PFSK-1 (cell line): ENCODE measurements around the gene SLC4A1.

Source experiments
- FOXP2 ChIP-seq: optimal IDR thresholded peaks from 2 replicates; pipeline ENCODE3; 2011; ENCODE audit warnings: borderline replicate concordance, control low read depth, inconsistent platforms; ENCODE audit not compliant: insufficient read depth; ENCODE audit errors: extremely low read length, extremely low read depth
- POLR2AphosphoS5 ChIP-seq: IDR thresholded peaks from 2 replicates; pipeline ENCODE4 v1.6.1; 2012; ENCODE audit warnings: low read depth, mild to moderate bottlenecking, control low read depth, low read length, moderate library complexity
- REST ChIP-seq, 2 experiments: IDR thresholded peaks; 2 replicates each; pipeline versions ENCODE4 v1.6.1 to v1.8.0; 2011 to 2012; ENCODE audit warnings: low read depth in 2 of 2, low read length in 2 of 2, control low read depth in 1 of 2, inconsistent platforms in 1 of 2, mild to moderate bottlenecking in 1 of 2, moderate library complexity in 1 of 2; ENCODE audit not compliant: insufficient read depth in 1 of 2
- SIN3A ChIP-seq: IDR thresholded peaks from 2 replicates; pipeline ENCODE4 v1.6.1; 2012; ENCODE audit warnings: mild to moderate bottlenecking, low read length, moderate library complexity, borderline replicate concordance; ENCODE audit not compliant: insufficient read depth
- TAF1 ChIP-seq: IDR thresholded peaks from 2 replicates; pipeline ENCODE4 v1.6.1; 2012; ENCODE audit warnings: low read length, control low read depth, borderline replicate concordance; ENCODE audit not compliant: insufficient read depth

Gene SLC4A1

DNA sequence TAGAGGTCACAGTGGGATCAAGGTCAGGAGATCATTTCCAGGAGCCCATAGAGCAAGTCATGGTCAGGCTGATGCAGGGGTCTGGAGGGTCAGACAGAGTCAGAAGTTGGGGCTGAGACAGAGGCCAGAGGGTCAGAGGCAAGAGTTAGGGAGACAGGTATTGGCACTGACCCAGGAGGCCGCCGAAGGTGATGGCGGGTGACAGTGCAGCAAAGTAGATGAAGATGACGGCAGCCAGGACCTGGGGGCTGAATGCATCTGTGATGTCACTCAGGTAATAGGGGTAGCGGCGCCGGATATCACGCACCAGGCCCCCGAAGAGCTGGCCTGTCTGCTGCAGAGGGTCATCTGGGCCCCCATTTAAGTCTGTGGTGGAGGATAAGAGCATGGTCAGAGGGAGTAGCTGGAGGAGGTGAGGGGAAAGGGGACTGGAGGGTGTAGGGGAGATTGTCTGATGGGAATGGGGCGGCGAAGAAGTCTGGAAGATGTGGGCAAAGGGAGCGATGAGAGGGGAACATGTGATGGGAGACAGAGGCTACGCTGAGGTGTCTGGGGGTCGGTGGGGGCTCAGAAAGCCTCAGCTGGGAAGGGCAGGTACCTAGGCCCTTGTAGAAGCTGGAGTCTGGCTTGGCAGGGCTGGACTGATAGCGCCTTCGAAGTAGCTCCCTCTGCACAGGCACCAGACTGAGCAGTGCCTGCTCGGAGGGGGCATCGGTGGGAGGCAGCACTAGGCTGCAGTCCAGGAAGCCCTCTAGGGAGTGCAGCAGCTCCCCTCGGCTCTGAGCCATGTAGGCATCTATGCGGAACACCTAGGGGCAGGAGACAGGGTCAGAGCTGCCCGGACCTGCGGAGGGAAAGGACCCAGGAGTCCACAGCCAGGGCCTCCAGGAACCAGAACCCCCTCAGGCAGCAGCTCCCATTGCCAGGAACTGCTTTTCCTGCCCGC lies 9.8 kb downstream of the SLC4A1 start:
- no peak for TF ChIP-seq REST (IDR thresholded peaks at IDR 0.05; ENCODE audit: insufficient read depth in 1 of 2, low read depth in 2 of 2, low read length in 2 of 2)
- TF ChIP-seq SIN3A, result no peak

GRCh38 chr17:44256671-44257070 lies 11.3 kb downstream of the SLC4A1 start:
- TF ChIP-seq TAF1 (no peak), REST (IDR thresholded peaks at IDR 0.05; ENCODE audit: insufficient read depth in 1 of 2, low read depth in 2 of 2, low read length in 2 of 2) (no peak), POLR2AphosphoS5 (no peak), SIN3A (no peak), FOXP2 (no peak)

- TF ChIP-seq SIN3A (no peak), REST (IDR thresholded peaks at IDR 0.05; ENCODE audit: insufficient read depth in 1 of 2, low read depth in 2 of 2, low read length in 2 of 2) (no peak), TAF1 (no peak), FOXP2 (no peak), POLR2AphosphoS5 (no peak)
These were observed 12.0 kb downstream of the SLC4A1 start for GRCh38 chr17:44255915-44256314.

- TF ChIP-seq FOXP2 (no peak), REST (IDR thresholded peaks at IDR 0.05; ENCODE audit: insufficient read depth in 1 of 2, low read depth in 2 of 2, low read length in 2 of 2) (no peak), TAF1 (no peak), POLR2AphosphoS5 (no peak), SIN3A (no peak)
These were observed 13.4 kb downstream of the SLC4A1 start for GRCh38 chr17:44254361-44255095.
